NCI-H774 (cell line): ENCODE data around the gene CZIB.
"Not testable (repeated sequence)": the region's sequence is repeated elsewhere in the genome, so short reads cannot be mapped to it uniquely, and the experiment has no call there.

Source experiments
- DNase-seq: peaks from one replicate; lab custom pipeline; 2025; lab: John Stamatoyannopoulos, UW

Gene CZIB

GRCh38 chr1:53188099-53188498 lies 32.3 kb downstream of the CZIB start:
- no peak for DNase-seq

DNA sequence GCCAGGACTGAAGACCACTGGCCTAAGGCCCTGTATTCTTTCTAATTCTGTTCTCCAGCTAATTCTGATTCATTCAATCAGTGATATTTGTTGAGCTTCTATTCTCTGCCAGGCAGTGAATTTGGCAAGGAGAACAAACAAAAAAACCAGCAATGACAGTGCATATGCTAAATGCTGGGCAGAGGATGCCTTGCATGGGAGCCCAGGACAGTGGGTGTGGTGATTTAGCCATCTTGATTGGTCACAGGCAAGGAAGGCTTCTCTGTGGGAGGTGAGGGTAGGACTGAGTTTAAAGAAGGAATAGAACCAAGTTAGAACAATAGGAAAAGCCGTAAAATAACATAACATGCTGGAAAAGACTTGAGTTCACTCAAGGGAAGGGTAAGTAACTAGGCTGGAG lies 33.0 kb downstream of the CZIB start:
- no peak for DNase-seq

DNA sequence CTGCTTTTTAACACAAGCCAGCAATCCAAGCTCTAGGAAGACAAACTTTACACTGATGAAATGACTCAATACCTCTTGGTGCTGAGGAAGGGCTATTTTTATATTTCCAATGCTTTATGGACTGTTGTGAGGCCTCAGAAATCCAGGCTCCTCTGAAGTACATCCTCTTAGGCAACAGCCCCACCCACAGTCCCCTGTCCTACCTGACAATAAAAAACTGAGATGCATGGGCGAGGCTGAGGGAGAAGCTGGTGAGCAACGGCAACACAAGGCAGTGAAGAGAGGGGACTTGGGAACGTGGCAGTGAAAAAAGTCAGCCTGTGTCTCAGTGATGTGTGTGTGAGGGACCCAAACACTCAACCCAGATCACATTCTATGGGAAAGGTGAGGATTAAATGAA lies 33.9 kb downstream of the CZIB start:
- DNase-seq, result no peak

GRCh38 chr1:53185955-53186297 lies 34.5 kb downstream of the CZIB start:
- not testable (repeated sequence) for DNase-seq

DNA sequence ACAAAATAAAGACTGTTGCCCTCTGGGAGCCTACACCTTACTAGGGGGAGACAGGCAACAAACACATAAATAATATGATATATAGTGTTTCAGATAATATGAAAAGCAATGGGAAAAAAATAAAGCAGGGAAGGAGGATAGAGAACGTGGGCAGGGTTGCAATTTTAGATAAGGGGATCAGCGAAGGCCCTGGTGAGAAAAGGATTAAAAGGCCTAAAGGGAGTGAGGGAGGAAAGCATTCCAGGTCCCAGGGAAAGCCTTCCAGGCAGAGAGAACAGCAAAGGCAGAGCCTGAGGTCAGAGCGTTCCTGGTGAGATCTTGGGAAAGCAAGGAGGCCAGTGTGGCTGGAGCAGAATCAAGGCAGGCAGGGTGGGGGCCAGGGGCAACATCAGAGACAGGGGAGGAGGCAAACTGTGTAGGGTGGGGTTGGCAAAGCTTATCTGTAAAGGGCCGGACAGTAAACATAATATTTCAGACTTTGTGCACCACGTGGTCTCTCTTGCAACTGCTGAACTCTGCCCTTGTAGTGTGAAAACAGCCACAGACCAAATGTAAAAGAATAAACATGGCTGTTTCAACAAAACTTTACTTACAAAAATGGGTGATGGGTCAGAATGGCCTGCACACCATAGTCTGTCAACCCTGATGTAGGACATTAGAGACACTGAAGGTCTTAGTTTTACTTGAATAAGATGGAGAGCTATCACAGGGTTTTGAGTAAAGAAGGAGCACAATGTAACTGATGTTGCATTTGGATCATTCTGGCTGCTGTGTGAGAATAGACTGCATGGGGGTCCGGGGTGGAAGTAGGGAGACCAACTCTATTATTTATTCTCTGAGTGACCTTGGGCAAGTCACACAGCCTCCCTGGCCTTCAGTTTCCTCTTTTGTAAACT lies 37.1 kb downstream of the CZIB start:
- DNase-seq, result no peak

DNA sequence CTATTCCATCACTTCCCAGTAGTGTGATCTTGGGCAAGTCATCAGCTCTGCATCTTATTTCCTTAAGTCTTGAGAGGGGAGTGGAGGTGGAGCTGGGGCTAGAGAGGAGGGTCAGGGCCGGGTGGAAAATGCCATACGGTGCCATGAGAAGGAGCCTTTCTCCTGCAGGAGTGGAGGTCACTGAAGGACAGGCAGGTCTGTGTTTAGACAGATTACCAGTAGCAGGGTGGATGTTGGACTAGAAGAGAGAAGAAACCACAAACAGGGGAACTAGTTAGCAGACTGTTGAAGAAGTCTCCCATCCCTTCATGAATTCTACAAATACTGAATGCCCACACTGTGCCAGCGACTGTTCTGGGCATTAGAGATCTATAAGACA lies 37.7 kb downstream of the CZIB start:
- no peak for DNase-seq

DNA sequence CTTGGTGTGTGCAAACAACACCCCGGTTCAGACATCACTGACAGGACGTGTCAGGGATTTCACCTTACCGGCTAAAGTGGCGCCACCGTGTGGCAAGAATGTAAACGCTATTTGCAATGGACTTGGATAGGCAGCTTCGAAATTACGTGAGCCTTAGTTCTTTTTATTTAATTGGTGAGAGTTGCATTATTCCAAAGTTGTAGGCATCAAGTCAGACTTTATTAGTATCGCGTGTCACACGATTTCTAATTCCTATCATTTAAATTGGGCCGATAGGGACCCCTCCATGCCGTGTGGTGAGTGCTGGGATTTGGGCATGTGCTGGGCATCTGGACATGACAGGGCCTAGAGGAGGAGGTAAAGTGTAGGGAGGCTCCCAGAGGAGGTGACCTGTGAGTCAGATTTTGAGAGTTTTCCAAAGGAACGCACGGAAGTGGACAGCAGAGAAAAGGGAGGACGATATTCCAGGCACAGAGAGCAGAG lies 38.3 kb downstream of the CZIB start:
- DNase-seq, result peak; percentile 70

DNA sequence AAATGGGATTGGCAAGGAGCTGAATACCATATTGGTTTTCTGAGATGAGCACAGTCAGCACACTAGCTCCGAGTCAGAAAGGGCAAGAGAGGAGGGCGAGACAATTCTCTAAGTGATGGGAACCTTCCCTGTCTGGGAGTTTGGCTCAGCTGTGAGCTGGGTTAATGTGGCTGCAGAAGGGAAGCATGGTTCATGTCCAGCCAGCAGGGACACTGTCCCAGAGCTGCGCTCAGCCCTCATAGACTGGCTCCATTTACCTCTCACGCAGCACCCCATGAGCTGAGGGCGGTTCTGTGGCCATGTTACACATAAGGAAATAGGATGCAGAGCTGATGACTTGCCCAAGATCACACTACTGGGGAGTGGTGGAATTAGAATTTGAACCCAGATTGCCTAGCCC lies 39.5 kb downstream of the CZIB start:
- no peak for DNase-seq

DNA sequence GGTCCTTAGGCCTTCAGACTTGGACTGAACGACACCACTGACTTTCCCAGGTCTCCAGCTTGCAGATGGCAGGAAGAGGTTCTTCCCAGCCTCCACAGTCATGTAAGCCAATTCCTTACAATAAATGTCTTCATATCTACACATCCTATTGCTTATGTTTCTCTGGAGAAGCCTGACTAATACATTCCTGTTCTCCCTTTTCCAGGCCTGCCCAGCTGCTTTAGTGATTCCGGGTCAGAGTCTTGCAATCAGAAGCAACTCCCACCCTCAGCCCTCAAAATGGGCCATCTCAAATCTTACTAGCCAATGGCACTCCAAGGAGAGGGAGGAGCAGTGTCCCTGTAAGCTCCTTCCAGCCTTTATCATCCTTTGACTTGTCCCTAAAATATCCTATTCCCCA lies 40.2 kb downstream of the CZIB start:
- no peak for DNase-seq

GRCh38 chr1:53176452-53177208 lies 43.8 kb downstream of the CZIB start:
- DNase-seq, result peak; percentile 42

GRCh38 chr1:53174971-53175913 lies 45.2 kb downstream of the CZIB start:
- no peak for DNase-seq

- peak; percentile 71 for DNase-seq
Measured at GRCh38 chr1:53172426-53173128, 47.9 kb downstream of the CZIB start.

DNA sequence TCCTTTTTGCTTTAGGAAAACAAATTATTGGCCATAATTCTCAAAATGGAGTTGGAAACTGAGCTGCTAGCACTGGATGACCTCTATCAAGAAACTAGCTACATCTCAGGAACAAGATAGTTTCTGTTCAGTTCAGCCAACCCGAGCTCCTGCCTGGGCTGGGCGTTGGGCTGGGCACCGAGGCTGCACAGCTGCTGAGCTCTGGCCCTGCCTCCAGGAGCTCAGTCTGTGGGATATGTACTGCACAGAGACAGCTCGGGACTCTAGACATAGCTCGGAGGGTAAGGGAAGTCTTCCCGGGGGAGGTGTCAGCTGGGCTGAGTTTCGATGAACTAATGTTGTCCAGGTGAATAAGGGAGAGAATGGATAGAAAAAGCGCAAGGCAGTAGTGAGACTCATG lies 53.5 kb downstream of the CZIB start:
- DNase-seq, result no peak

GRCh38 chr1:53166366-53166765 lies 54.1 kb downstream of the CZIB start:
- no peak for DNase-seq

DNA sequence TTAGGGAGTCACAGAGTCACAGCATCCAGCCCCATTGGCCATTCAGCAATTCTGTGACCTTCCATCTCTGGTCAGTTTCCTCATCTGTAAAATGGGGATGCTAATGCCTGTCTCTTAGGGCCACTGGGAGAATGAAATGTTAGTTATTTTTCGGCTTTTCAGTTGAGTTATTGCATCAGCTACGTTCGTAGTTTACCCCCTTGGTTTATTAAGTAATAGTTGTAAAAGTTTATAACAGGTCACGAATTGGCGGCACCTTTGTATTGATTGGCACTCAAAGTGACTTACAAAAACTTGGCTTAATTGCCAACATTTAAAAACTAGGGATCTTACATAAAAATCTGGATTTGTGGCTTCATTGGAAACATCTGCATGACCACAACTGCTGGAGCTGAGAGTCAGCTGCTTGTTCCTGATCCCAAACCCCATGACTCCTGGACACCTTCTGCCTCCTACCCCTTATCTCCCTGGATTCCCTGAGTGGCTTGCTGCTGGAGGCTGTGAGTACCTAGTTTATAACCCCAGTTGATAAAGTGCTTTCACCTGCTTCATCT lies 54.9 kb downstream of the CZIB start:
- DNase-seq, result no peak
